Lower leg skin (tissue), 4 donors: ENCODE data around the gene GINS2. TPM values are rescaled to one million over a fixed set of nuclear protein-coding genes. Genes with fewer than 3 reads are reported as not detected.

Experiments
- DNase-seq, 2 donors: peaks; one replicate each; pipeline ENCODE4 v3.0.0-alpha.2; 2019; ENCODE audit warnings: low spot score in 2 of 2
- H3K4me3 ChIP-seq: fragments of 200-600 bp; sonication (generic); 2 replicates; pipeline ENCODE4 v1.5.1; 2017; ENCODE audit warnings: mild to moderate bottlenecking, low read depth; ENCODE audit not compliant: poor library complexity, severe bottlenecking
- CTCF ChIP-seq, 3 donors: fragments of 450-650 bp; IDR thresholded peaks; one replicate each; pipeline ENCODE4 v1.5.1; 2016; ENCODE audit warnings: antibody characterized with exemption in 3 of 3, mild to moderate bottlenecking in 3 of 3, moderate library complexity in 2 of 3
- POLR2A ChIP-seq, 2 donors: fragments of 450-650 bp; IDR thresholded peaks; one replicate each; pipeline ENCODE4 v1.6.1; 2016 to 2017; ENCODE audit warnings: antibody characterized with exemption in 2 of 2, mild to moderate bottlenecking in 1 of 2, moderate library complexity in 1 of 2
- WGBS, 2 donors: methylation state at CpG; one replicate each; pipeline ENCODE4 v1.1.5; 2018; 5-methylcytosine and 5-hydroxymethylcytosine counted together
- intact Hi-C: fragments of 100-400 bp; cut with DNase I; formaldehyde crosslinking; loops from one replicate; pipeline ENCODE4 v1.15.0; 2023; ENCODE audit warnings: low total_unique reads
- total RNA-seq, 4 donors: library from RNA; depleted of rRNA; stranded (reverse); fragments of >200 nt; gene quantifications; one replicate each; pipeline ENCODE4 v1.1.0, GENCODE V29; 2016

Gene GINS2
- total RNA-seq, 4 donors from 2014 or later, result 0.38 to 0.98 (median 0.91) TPM; not detected in 1

GRCh38 chr16:85652431-85653221 lies 36.1 kb downstream of the GINS2 start:
- no peak for DNase-seq
- TF ChIP-seq CTCF (IDR thresholded peaks at IDR 0.05) (no peak), POLR2A (IDR thresholded peaks at IDR 0.05) (no peak)
- H3K4me3 ChIP-seq, result no peak overlapping the region
- intact Hi-C loops, result no loop called here
- 31 to 45% methylated on average over 22 to 32 of the region's 35 CpGs for WGBS, 2 donors

- 64 to 75% methylated on average over 18 to 24 of the region's 27 CpGs for WGBS, 2 donors
- DNase-seq, result no peak
- H3K4me3 ChIP-seq, result no peak overlapping the region
- intact Hi-C loops, result no loop called here
- TF ChIP-seq CTCF (IDR thresholded peaks at IDR 0.05), result no peak
- TF ChIP-seq POLR2A (IDR thresholded peaks at IDR 0.05), result no peak
Observed at GRCh38 chr16:85651629-85652430, 36.9 kb downstream of the GINS2 start.

GRCh38 chr16:85650844-85651628 lies 37.7 kb downstream of the GINS2 start:
- 62 to 70% methylated on average over 18 to 25 of the region's 42 CpGs for WGBS, 2 donors
- intact Hi-C loops, result no loop called here
- TF ChIP-seq POLR2A (IDR thresholded peaks at IDR 0.05), result no peak
- no peak for TF ChIP-seq CTCF (IDR thresholded peaks at IDR 0.05)
- no peak for DNase-seq
- H3K4me3 ChIP-seq, result no peak overlapping the region

- intact Hi-C loops, result no loop called here
Observed at GRCh38 chr16:85650135-85650843, 38.5 kb downstream of the GINS2 start.

More at GRCh38 chr16:85650135-85650843, 38.5 kb downstream of the GINS2 start:
- no peak overlapping the region for H3K4me3 ChIP-seq
- no peak for DNase-seq
- WGBS, 2 donors, result 92 to 94% methylated on average over 25 to 29 of the region's 39 CpGs
- no peak for TF ChIP-seq POLR2A (IDR thresholded peaks at IDR 0.05)
- no peak for TF ChIP-seq CTCF (IDR thresholded peaks at IDR 0.05)
